ENCODE results near the gene ACAD11. TPM values are rescaled to one million over a fixed set of nuclear protein-coding genes. Genes with fewer than 3 reads are reported as not detected.

The ACAD11 gene, protein sequence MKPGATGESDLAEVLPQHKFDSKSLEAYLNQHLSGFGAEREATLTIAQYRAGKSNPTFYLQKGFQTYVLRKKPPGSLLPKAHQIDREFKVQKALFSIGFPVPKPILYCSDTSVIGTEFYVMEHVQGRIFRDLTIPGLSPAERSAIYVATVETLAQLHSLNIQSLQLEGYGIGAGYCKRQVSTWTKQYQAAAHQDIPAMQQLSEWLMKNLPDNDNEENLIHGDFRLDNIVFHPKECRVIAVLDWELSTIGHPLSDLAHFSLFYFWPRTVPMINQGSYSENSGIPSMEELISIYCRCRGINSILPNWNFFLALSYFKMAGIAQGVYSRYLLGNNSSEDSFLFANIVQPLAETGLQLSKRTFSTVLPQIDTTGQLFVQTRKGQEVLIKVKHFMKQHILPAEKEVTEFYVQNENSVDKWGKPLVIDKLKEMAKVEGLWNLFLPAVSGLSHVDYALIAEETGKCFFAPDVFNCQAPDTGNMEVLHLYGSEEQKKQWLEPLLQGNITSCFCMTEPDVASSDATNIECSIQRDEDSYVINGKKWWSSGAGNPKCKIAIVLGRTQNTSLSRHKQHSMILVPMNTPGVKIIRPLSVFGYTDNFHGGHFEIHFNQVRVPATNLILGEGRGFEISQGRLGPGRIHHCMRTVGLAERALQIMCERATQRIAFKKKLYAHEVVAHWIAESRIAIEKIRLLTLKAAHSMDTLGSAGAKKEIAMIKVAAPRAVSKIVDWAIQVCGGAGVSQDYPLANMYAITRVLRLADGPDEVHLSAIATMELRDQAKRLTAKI
- 6.0 TPM for polyA plus RNA-seq

- H3K36me3 Mint-ChIP-seq: no peaks in the 10 kb centered on the region
- peak within 1 kb of the TSS; percentile 95 to 100 (median 98) for H3K4me3 Mint-ChIP-seq
- H3K4me1 Mint-ChIP-seq: peaks cover 25 to 52% (median 37%) of the 10 kb centered on the region in 3 donors
- H3K27ac Mint-ChIP-seq: peak within 1 kb of the TSS; percentile 90 to 97 (median 94)
- H3K9me3 Mint-ChIP-seq: no peaks in the 10 kb centered on the region
- H3K27me3 Mint-ChIP-seq: no peaks in the 10 kb centered on the region
Observed at GRCh38 chr3:132659365-132660051, at the start of gene ACAD11. Gene ACAD11 (minus strand): TSS chr3:132659809. CDS start chr3:132659751, 58 bp downstream.

DNA sequence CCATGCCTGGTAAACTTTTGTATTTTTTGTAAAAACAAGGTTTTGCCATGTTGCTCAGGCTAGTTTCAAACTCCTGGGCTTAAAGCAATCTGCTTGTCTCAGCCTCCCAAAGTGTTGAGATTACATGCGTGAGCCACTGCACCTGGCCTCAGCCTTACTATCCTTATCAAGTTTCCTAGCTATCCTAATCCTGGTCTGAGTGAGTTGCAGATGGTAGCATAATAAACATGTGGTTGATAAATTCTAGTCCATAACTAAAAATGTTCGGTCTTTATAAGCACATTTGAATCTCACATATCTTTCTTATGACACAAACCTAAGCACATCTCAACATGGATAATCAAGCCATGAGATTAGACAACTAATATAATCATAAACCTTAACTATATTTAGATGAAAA is 44.1 kb upstream of the ACAD11 start:
- peaks cover 13% of the 10 kb centered on the region for H3K36me3 Mint-ChIP-seq
- no peak overlapping the region for H3K27ac Mint-ChIP-seq
- no peaks in the 10 kb centered on the region for H3K4me1 Mint-ChIP-seq
- H3K9me3 Mint-ChIP-seq: no peaks in the 10 kb centered on the region
- H3K4me3 Mint-ChIP-seq: no peak overlapping the region
- no peaks in the 10 kb centered on the region for H3K27me3 Mint-ChIP-seq

DNA sequence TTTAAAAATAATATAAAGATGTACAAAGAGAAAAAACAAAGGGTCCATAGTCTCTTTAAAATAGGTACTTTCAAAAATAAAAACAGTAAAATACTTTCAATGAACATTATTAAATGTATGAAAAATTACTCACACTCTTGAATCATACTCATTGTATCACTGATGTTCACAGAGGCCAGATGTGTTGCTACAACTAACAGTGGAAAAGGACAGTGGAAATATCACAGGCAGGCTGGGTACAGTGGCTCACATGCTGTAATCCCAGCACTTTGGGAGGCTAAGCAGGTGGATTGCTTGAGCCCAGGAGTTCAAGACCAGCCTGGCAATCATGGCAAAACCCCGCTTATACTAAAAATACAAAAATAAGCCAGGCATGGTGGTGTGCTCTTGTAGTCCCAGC is 35.8 kb upstream of the ACAD11 start:
- no peak overlapping the region for H3K4me3 Mint-ChIP-seq
- H3K36me3 Mint-ChIP-seq: peaks cover 6% of the 10 kb centered on the region
- no peaks in the 10 kb centered on the region for H3K27me3 Mint-ChIP-seq
- H3K9me3 Mint-ChIP-seq: no peaks in the 10 kb centered on the region
- H3K4me1 Mint-ChIP-seq: peaks cover 0 to 1% (median 0%) of the 10 kb centered on the region in 3 donors
- peak overlapping the region in 1 of 3 donors; percentile 84 for H3K27ac Mint-ChIP-seq

DNA sequence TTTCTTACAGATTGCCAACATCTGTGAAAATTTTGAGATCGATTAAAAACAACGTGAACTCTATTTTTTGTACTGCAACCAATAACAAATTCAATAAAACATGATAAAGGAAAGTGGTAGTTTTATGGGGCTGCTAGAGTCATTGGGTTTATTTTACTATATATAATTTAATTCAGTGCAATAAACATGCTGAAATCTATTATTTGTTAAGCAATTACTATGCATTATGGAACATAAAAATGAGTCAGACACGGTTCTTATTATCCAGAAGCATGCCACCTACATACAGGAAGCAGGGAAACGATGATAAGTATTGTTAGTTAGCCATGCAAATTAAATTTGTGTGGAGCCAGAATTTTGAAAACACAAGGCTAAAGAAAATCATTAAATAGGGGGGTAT is 35.4 kb upstream of the ACAD11 start:
- Mint-ChIP-seq H3K4me1 (peaks cover 0 to 1% (median 0%) of the 10 kb centered on the region in 3 donors), H3K27me3 (no peaks in the 10 kb centered on the region), H3K27ac (peak overlapping the region in 1 of 3 donors; percentile 89), H3K9me3 (no peaks in the 10 kb centered on the region), H3K36me3 (peaks cover 6% of the 10 kb centered on the region), H3K4me3 (no peak overlapping the region)

DNA sequence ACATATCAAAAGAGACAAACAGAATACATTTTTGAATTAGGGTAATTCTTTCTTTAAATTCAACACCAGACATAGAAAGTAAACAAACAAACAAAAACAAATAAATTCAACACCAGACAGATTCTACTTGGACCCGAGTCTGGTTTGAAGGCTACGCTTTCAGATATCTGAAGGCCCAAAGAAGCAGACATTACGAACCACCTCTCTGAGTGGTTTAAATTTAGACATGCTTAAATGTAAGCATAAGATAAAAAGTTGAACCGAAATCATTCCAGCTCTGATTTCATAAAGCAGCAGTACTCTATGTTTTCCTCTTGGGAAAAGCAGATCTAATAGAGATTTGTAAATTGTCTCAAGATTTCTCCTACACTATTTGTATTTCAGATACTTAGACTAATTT is 30.4 kb upstream of the ACAD11 start:
- H3K27me3 Mint-ChIP-seq: no peaks in the 10 kb centered on the region
- no peaks in the 10 kb centered on the region for H3K9me3 Mint-ChIP-seq
- H3K4me3 Mint-ChIP-seq: no peak overlapping the region
- H3K27ac Mint-ChIP-seq: no peak overlapping the region
- peaks cover 3% of the 10 kb centered on the region for H3K36me3 Mint-ChIP-seq
- no peaks in the 10 kb centered on the region for H3K4me1 Mint-ChIP-seq

DNA sequence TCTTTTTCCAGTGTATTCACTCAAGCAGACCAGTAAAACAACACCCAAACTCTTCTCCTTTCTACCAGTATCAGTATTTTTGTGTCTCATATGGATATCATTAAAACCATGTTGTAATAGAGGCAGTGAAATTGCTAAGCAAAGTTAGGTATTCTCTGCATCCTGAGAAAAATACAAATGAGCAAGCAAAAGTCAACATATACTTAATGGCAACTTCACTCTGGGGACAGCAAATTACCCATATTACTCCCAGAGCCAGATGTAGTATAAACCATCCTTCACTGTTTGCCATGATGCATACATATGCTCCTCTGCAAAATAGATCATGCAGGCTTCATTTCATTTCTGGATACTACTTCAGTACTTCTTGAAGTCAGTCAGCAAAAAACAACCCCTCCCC is 22.6 kb upstream of the ACAD11 start:
- no peaks in the 10 kb centered on the region for H3K9me3 Mint-ChIP-seq
- H3K4me3 Mint-ChIP-seq: no peak overlapping the region
- H3K27me3 Mint-ChIP-seq: no peaks in the 10 kb centered on the region
- H3K27ac Mint-ChIP-seq: peak overlapping the region in 1 of 3 donors; percentile 85
- no peaks in the 10 kb centered on the region for H3K4me1 Mint-ChIP-seq
- peaks cover 5% of the 10 kb centered on the region for H3K36me3 Mint-ChIP-seq

GRCh38 chr3:132681421-132681820 is 21.8 kb upstream of the ACAD11 start:
- H3K9me3 Mint-ChIP-seq: no peaks in the 10 kb centered on the region
- no peaks in the 10 kb centered on the region for H3K4me1 Mint-ChIP-seq
- no peaks in the 10 kb centered on the region for H3K27me3 Mint-ChIP-seq
- peak overlapping the region in 1 of 3 donors; percentile 39 for H3K27ac Mint-ChIP-seq
- peaks cover 5% of the 10 kb centered on the region for H3K36me3 Mint-ChIP-seq
- no peak overlapping the region for H3K4me3 Mint-ChIP-seq

DNA sequence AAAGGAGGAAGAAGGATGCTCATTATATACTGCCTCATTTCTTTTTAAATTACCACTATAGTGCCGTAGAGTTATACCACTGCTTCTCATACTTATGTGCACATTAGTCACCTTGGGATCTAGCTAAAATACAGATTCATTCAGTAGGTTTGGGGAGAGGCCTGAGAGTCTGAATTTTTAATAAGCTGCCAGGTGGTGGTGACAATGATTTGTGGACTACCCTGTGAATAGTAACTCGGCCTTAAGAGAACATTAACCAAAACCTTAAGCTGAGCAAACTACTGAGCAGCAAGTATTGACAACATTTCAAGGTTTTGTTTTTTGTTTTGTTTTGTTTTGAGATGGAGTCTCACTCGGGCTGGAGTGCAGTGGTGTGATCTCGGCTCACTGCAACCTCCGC is 20.3 kb upstream of the ACAD11 start:
- Mint-ChIP-seq H3K27me3 (no peaks in the 10 kb centered on the region), H3K36me3 (peaks cover 5% of the 10 kb centered on the region), H3K4me1 (no peaks in the 10 kb centered on the region), H3K27ac (no peak overlapping the region), H3K9me3 (no peaks in the 10 kb centered on the region), H3K4me3 (no peak overlapping the region)

DNA sequence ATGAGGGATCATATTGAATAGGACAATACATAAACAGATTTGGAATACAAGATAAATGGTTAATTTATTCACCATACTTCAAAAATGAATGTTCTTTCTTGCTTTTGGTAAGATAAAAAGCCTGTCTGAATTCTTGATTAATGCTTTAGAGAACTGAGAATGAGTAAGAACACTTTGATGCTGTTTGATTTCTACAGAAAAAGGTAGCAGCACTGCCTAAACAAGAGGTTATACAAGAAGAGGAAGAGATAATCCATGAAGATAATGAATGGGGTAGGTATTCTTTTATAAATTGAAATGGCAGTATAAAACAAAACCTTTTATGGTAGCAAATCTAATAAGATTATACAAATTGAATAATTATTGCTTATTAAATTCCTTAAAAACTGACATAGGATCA is 15.8 kb upstream of the ACAD11 start:
- Mint-ChIP-seq H3K9me3 (no peaks in the 10 kb centered on the region), H3K4me1 (no peaks in the 10 kb centered on the region), H3K36me3 (peaks cover 5% of the 10 kb centered on the region), H3K4me3 (no peak overlapping the region), H3K27ac (peak overlapping the region in 1 of 3 donors; percentile 11), H3K27me3 (no peaks in the 10 kb centered on the region)

- Mint-ChIP-seq H3K27me3 (no peaks in the 10 kb centered on the region), H3K4me3 (no peak overlapping the region), H3K36me3 (no peaks in the 10 kb centered on the region), H3K4me1 (peaks cover 1 to 12% (median 7%) of the 10 kb centered on the region in 3 donors), H3K9me3 (no peaks in the 10 kb centered on the region), H3K27ac (no peak overlapping the region)
Observed at GRCh38 chr3:132669256-132669777, 9.7 kb upstream of the ACAD11 start.

- H3K9me3 Mint-ChIP-seq: no peaks in the 10 kb centered on the region
- H3K4me3 Mint-ChIP-seq: no peak overlapping the region
- H3K27me3 Mint-ChIP-seq: no peaks in the 10 kb centered on the region
- peak overlapping the region in 1 of 3 donors; percentile 64 for H3K27ac Mint-ChIP-seq
- peaks cover 21 to 30% (median 29%) of the 10 kb centered on the region in 3 donors for H3K4me1 Mint-ChIP-seq
- H3K36me3 Mint-ChIP-seq: no peaks in the 10 kb centered on the region
Observed at GRCh38 chr3:132665230-132665745, 5.7 kb upstream of the ACAD11 start.

DNA sequence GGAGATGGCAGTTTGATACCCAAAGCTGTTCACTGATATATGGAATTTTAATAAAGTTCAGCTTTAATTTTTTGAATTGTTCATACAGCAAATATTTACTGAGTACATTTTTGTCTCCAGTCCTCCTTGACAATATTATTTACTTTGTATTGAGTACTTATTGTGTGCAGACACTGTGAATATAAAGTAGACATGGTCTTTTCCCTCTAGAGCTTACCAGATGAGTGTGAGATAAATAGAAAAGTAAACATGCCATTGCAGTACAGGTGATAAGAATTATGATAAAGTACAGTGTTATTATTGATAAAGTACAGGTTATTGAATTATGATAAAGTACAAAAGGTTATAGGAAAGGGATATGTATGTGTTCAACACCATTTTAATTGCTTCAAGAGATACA is 2.6 kb upstream of the ACAD11 start:
- H3K27ac Mint-ChIP-seq: no peak overlapping the region
- H3K9me3 Mint-ChIP-seq: no peaks in the 10 kb centered on the region
- H3K4me1 Mint-ChIP-seq: peaks cover 24 to 50% (median 32%) of the 10 kb centered on the region in 3 donors
- peak overlapping the region in 1 of 4 donors; percentile 62 for H3K4me3 Mint-ChIP-seq
- H3K27me3 Mint-ChIP-seq: no peaks in the 10 kb centered on the region
- no peaks in the 10 kb centered on the region for H3K36me3 Mint-ChIP-seq

- peak overlapping the region in 2 of 3 donors; percentile 90 to 94 for H3K27ac Mint-ChIP-seq
- H3K4me3 Mint-ChIP-seq: peak overlapping the region; percentile 95 to 100 (median 98)
- H3K9me3 Mint-ChIP-seq: no peaks in the 10 kb centered on the region
- H3K36me3 Mint-ChIP-seq: no peaks in the 10 kb centered on the region
- H3K27me3 Mint-ChIP-seq: no peaks in the 10 kb centered on the region
- peaks cover 24 to 52% (median 34%) of the 10 kb centered on the region in 3 donors for H3K4me1 Mint-ChIP-seq
Observed at GRCh38 chr3:132661101-132661500, 1.5 kb upstream of the ACAD11 start.

DNA sequence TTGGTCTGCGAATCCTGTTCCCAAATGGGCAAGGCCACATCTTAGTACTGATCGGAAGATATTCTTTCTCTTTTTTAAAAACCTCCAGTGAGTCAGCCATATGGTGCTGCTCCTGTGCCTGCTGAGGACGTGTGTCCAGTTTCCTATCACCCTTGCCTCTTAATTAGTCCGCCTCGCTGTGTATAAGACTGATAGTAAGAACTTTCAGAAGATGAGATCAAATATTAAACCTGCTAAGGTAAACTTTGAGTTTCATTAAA is 1.1 kb upstream of the ACAD11 start:
- Mint-ChIP-seq H3K9me3 (no peaks in the 10 kb centered on the region), H3K27me3 (no peaks in the 10 kb centered on the region), H3K36me3 (no peaks in the 10 kb centered on the region), H3K4me1 (peaks cover 24 to 52% (median 36%) of the 10 kb centered on the region in 3 donors), H3K4me3 (peak overlapping the region; percentile 95 to 100 (median 98)), H3K27ac (peak overlapping the region; percentile 90 to 97 (median 94))

All from IgD-negative memory B cell (primary cell).